Forelimb muscle (tissue), 1 donor: ENCODE measurements around the gene PTGIR. TPM values are rescaled to one million over a fixed set of nuclear protein-coding genes. Genes with fewer than 3 reads are reported as not detected.

Experiments used
- DNase-seq: peaks from one replicate; pipeline ENCODE4 v3.0.0-alpha.2; 2013; ENCODE audit warnings: low read depth
- polyA plus RNA-seq: library from polyadenylated mRNA; unstranded; fragments of 120-200 nt; gene quantifications from one replicate; pipeline ENCODE4 v1.2.1, GENCODE V29; 2013; ENCODE audit not compliant: insufficient read length

PTGIR gene
- polyA plus RNA-seq, 1 donor = 3.5 TPM

DNA sequence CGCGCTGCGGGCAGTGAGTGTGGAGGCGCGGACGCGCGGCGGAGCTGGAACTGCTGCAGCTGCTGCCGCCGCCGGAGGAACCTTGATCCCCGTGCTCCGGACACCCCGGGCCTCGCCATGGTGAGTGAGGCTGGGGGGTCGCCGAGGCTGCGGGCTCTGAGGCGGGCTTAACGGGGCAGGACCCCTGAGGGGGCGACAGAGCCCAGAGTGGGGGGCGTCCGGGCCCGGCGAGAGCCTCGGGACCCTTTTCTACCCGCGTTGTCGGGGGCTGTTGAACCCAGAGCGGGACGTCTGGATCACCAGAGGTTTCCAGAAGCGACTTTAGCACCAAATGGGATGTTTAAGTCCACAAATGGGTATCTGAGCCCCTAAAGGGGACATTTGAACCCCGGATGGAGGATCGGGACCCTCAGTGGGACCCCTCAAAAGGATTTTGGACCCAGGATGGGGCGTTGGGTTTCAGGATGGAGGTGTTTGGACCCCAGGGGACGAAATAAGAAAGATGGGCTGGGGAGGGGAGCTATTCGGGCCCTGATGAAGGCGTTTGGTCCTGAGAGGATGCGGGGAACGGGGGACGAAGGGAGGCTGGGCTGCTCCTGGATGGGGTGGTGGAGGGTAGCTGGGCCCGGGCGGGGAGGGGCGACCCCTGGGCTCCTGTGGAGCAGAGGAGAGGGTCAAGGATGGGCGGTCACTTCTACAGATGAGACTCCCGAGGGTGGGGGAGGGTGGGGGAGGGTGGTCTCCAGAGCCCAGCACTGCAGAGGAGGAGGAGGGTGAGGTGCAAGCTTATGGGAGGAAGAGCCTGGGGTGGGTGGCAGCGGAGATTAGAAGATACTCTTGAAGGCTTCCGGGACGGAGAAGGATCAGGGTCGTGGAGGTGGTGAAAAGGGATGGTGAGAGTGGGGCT lies 23.3 kb downstream of the PTGIR start, which contains the start of gene CALM3:
Gene CALM3 (plus strand): TSS at position 13 of the 907 bp plus-strand sequence. CDS start 105 bp downstream, at position 118.
- no peak for DNase-seq

DNA sequence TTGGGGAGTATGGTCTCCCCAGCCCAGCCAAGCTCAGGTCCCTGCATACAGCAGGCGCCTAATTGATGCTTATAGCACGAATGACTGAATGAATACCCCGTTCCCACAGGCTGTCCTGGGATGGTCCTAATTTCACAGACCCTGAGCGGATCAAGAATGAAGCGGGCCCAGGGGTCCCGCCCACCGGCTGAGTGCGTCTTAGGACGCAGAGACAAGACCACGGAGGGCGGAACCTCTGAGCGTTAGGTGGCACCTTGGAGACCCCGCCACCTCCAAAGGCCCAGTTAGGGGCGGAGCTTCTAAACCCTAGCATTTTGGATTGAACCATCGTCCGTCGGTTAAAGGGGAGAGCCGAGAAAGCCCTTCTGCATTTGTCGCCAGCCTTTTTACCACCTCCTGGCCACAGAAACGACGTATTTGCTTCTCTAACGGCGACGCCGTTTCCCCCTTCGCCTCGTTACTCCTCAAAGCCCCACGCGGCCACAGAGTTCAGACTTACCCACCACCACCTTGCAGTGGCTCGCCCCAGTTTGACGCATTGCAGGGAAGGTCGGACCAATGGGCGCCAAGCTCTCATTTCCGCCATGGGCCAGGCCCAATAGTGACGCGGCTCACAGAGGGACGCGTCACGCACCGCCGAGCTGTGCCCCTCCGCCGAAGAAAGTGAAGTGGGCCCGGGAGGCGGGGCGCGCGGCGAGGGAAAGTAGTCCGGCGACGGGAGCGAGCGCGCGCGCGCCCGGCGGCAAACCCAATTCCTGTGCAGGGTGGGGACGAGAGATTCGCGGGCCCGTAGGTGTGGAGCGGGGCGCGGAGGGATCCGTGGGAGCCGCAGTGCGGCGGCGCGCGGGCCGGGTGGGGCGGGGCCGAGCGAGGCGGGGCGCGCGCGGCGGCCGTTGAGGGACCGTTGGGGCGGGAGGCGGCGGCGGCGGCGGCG lies 24.2 kb downstream of the PTGIR start:
- peak; percentile 92 for DNase-seq

DNA sequence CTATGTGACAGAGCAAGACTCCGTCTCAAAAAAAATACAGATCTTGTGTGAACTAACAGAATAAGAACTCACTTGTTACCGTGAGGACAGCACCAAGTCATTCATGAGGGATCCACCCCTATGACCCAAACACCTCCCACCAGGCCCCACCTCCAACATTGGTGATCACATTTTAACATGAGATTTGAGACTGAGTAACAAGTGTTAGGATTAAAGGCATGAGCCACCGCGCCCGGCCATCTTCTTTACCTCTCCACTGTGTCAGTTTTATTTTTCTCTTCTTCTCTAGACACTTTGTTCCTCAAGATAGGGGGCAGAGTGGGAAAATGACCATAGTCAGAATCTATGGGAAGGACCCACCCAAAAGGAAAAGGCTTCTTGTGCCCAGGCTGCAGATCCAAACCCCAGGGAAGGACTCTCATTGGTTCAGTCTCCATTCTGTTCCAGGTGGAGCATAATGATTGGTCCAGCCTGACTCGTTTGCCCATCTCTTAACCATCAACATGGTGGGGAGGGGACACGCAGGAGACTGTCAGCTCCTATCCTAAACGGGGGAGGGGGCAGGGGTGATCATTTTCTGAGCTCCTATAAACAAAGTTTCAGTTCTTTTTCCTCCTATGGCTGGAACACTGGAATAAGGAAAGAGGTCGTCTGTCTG lies 25.0 kb downstream of the PTGIR start:
- no peak for DNase-seq

DNA sequence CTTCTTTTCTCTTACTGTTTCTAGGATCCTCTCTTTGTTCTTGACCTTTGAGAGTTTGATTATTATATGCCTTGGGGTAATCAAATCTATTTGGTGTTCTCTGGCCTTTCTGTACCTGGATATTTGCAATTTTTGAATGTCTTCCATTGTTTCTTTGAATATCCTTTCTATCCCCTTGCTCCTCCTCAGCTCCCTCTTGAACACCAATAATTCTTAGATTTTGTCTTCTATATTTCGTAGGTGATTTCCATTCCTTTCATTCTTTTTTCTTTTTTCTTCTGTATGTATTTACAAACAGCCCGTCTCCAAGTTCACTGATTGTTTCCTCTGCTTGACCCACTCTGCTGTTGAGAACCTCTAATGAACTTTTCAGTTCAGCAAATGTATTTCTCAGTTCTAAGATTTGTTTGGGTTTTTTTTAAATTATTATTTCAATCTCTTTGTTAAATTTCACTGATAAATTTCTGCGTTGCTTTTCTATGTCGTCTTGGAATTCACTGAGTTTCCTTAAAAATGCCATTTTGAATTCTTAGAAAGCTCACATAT lies 26.4 kb downstream of the PTGIR start:
- DNase-seq = no peak

DNA sequence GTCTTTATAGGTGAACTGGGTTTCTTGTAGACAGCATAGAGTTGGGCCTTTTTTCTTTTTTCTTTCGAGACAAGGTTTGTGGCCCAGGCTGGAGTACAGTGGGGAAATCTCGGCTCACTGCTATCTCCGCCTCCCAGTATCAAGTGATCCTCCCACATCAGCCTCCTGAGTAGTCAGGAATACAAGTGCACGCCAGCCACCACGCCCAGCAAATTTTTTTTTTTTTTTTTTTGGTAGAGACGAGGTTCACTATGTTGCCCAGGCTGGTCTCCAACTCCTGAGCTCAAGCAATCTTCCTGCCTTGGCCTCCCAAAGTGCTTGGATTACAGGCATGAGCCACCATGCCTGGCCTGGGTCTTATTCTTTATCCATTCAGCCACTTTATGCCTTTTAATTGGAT lies 28.9 kb downstream of the PTGIR start:
- DNase-seq = no peak

DNA sequence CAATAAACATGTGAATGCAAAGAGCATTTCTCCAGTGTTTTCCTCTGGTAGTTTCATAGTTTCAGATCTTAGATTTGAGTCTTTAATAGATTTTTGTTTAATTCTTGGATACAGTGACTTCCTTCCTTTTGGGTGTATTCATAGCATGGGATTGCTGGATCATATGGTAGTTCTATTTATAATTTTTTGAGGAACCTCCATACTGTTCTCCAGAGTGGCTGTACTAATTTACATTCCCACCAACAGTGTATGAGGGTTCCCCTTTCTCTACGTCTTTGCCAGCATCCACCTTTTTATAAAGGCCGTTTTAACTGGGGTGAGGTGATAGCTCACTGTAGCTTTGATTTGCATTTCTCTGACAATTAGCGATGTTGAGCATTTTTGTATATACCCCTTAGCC lies 33.0 kb downstream of the PTGIR start:
- no peak for DNase-seq

DNA sequence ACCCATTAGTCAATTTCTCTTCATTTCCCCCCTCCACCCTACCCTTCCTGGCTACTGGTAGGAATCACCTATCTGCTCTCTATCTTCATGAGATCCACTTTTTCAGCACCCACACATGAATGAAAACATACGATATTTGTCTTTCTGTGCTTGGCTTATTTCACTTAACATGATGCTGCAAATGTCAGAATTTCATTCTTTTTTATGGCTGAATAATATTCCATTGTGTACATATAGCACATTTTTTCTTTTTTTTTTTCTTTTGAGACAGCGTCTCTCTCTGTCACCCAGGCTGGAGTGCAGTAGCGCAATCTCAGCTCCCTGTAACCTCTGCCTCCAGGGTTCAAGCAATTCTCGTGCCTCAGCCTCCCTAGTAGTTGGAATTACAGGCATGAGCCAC lies 33.6 kb downstream of the PTGIR start:
- DNase-seq = no peak

DNA sequence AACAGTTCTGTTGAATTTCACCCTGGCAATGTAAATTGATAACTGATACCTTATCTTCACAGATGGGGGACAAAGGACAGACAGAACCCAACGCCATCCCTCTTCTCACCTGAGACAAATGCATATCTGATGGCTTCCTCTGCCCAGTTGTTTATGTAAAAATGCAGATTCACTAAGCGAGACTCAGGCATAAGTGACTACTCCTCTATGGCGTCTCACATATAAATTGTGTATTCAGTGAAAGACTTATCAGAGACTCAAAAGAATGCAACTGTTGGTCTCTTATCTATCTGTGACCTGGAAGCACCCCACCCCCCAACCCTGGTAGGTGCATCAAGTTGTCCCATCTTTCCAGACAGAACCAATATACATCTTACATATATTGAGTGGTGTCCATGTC lies 37.0 kb downstream of the PTGIR start:
- no peak for DNase-seq

DNA sequence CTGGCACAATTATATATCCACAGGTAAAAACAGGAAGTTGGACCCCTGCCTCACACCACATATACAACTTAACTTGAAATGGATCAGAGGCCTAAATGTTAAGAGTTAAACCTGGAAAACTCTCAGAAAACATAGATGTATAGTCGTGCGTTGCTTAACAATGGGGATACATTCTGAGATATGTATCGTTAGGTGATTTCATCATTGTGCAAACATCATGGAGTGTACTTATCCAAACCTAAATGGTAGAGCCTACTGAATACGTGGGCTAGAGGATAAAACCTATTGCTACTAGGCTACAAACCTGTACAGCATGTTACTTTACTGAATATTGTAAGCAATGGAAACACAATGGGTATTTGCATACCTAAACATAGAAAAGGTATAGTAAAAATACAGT lies 38.6 kb downstream of the PTGIR start:
- DNase-seq = no peak

DNA sequence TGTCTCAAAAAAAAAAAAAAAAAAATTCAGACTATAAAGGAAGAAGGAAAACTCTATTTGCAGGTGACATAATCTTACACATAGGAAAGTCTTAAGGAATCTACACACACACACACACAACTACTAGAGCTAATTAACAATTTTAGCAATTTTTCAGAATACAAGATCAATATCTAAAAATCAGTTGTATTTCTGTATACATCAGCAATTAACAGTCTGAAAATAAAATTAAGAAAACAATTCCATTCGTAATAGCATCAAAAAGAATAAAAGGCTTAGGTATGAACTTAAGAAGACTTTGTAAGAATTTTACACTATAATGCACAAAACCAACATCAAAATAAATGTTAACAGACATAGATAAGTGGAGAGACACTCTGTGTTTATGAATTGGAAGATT lies 39.4 kb downstream of the PTGIR start:
- DNase-seq = no peak

DNA sequence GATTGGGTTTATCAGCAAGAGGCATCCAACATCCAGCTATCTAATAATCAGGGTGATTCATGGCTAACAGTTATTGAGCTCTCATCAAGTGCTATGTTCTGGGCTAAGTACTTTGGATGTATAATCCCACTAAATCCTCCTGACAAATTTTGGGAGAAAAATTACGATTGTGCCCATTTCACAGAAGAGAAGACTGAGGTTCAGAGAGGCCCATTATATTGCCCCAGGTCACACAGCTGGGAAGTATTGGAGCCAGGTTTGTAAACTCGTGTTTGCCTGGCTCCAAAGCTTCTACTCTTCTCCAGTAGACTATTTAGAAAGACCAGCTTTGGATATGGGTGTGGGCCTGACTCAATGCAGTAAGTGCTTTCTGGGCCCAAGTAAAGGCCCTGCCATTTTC lies 44.6 kb downstream of the PTGIR start:
- no peak for DNase-seq

DNA sequence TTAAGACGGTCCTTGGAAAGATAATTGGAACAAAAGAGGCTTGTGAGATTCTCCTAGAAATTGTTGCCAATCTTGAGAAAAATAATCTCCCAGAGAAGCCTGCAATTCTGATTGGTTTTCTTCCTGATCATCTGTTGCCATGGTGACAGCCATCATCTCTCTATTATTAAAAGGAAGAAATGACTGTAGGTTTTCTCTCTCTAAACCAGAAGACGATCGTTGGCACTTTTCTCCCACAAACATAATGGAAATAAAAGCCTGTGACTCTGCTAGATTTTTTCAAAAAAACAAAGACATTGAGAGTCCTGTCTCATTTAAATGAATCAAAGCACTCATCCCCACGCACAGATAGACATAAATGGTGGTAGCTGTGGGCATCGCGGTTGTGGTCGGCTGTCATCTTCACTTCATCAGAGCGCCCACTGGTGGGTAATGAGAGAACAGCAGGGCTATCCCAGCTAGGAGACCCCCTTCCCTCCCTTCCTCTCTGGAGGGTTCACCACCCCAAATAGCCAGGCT lies 45.5 kb downstream of the PTGIR start:
- no peak for DNase-seq

DNA sequence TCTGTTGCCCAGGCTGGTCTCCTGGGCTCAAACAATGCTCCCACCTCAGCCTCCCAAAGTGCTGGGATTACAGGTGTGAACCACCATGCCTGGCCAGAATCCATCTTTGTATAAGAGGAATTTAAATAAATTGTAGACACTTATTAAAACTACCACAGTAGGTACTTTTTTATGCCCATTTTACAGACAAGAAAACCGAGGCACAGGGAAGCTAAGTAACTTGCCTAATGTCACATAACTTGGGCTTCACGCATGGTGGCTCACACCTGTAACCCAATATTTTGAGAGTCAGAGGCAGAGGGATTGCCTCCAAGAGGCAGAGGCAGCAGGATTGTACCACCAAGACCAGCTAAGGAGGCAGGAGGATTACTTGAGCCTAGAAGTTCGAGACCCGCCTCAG lies 46.4 kb downstream of the PTGIR start:
- DNase-seq = no peak

DNA sequence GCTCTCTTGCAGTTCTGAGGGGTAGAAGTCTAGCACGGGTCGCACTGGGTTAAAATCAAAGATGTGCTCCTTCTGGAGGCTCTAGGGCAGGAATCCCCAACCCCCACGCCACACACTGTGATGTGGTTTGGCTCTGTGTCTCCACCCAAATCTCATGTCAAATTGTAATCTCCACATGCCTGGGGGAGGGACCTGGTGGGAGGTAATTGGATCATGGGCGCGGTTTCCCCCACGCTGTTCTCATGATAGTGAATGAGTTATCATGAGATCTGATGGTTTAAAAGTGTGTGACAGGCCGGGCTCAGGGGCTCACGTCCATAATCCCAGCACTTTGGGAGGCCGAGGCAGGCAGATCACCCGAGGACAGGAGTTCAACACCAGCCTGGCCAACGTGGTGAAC lies 50.4 kb downstream of the PTGIR start:
- no peak for DNase-seq

DNA sequence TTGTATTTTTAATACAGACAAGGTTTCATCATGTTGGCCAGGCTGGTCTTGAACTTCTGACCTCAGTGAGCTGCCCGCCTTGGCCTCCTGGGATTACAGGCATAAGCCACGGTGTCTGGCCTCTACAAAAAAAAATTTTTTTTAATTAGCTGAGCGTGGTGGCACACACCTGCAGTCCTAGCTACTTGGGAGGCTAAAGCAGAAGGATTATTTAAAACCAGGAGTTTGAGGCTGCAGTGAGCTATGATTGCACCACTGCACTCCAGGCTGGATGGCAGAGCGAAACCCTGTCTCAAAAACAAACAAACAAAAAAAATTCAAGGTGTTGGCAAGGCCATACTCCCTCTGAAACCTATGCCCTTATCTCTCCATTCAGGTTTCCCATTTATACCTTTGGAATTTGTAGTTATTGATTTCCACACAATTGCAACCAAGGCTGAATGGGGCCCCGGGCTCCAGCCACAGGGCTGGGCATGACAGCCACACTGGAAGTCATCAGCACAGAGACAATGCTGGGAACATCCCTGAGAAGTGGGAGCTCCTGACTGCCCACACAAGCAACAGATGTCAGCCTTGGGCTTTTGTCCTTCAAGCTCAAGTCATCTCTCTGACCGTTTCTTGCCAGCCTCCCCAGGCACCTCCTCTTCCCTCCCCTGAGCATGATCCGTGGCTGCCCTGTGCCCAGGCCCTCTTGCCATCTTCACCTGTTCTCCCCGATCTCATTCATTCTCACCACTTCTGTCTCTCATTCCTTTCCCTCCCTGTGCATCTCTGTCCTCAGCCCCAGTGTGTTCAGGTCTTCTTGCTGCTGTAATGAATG lies 51.0 kb downstream of the PTGIR start:
- DNase-seq = no peak

DNA sequence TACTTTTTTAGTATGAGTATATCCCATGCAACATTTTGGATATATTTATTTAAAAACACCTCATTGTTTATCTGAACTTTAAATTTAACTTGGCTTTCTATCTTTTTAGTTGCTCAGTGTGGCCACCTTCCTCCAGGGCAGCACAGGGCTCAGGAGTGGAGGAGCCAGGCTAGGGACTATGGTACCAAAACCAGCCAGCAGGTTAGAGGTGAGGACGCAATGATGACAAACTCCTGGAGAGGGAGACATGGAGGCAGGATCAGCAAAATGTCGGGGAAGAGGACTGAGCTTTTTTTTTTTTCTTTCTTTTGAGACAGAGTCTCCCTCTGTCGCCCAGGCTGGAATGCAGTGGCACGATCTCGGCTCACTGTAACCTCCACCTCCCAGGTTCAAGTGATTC lies 53.4 kb downstream of the PTGIR start:
- DNase-seq = no peak
